RWPE2 (cell line): ENCODE measurements around the gene PDE8B.
A peak's percentile ranks its signal among the peaks of the same experiment; 100 is the strongest.

Source experiments
- ATAC-seq: fragments of 200-7000 bp; cut with Tn5 transposase; 3 replicates; pipeline ENCODE4 v1.9.1; 2021; ENCODE audit warnings: low read depth
- DNase-seq: peaks from one replicate; pipeline ENCODE4 v3.0.0-alpha.2; 2020; ENCODE audit warnings: low spot score
- H3K27ac ChIP-seq: fragments of 450-650 bp; 2 replicates; pipeline ENCODE4 v1.5.1; 2017; ENCODE audit warnings: mild to moderate bottlenecking; ENCODE audit not compliant: poor library complexity, severe bottlenecking
- H3K27me3 ChIP-seq: fragments of 250-450 bp; sonication (Bioruptor Pico); 2 replicates; pipeline ENCODE4 v1.5.1; 2021; ENCODE audit warnings: mild to moderate bottlenecking, moderate library complexity; ENCODE audit not compliant: insufficient read depth, poor library complexity, severe bottlenecking
- H3K36me3 ChIP-seq: fragments of 250-450 bp; sonication (Bioruptor Pico); 2 replicates; pipeline ENCODE4 v1.5.1; 2020; ENCODE audit warnings: low read depth, mild to moderate bottlenecking, moderate library complexity
- H3K4me1 ChIP-seq: fragments of 250-450 bp; sonication (Bioruptor Pico); 2 replicates; pipeline ENCODE4 v1.5.1; 2021; ENCODE audit warnings: mild to moderate bottlenecking, moderate library complexity; ENCODE audit not compliant: insufficient read depth, poor library complexity, severe bottlenecking
- H3K4me3 ChIP-seq: fragments of 250-450 bp; sonication (Bioruptor Pico); 2 replicates; pipeline ENCODE4 v1.5.1; 2021; ENCODE audit warnings: mild to moderate bottlenecking, moderate library complexity; ENCODE audit not compliant: severe bottlenecking
- H3K9me3 ChIP-seq: fragments of 250-450 bp; sonication (Bioruptor Pico); 2 replicates; pipeline ENCODE4 v1.5.1; 2021; ENCODE audit warnings: mild to moderate bottlenecking, moderate library complexity; ENCODE audit not compliant: severe bottlenecking
- TF ChIP-seq, protein P1 (sequence below): fragments of 450-650 bp; IDR thresholded peaks from one replicate; pipeline ENCODE4 v1.5.1; 2017; ENCODE audit warnings: mild to moderate bottlenecking, moderate library complexity; ENCODE audit not compliant: poor library complexity, severe bottlenecking

PDE8B gene

DNA sequence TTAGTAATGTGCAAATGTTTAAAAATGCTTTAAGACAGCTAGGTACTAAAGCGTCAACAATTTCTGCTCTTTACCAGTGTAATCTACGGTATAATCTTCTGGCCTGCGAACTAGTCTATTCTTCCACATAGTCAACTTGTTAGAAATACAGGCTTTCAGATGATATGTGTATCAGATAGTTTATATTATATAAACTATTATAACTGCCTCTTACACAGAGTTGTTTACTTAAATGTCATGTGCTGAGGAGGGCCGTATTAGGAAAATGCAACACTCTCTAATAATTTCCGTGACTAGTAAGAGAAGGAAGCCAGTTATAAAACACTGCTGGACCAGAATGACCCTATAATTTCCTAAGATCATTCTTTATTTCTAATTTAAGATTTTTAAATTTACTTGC, 218.0 kb downstream of the PDE8B start:
- Histone ChIP-seq H3K27ac (no peak overlapping the region), H3K36me3 (peaks cover 52% of the 10 kb centered on the region), H3K27me3 (no peaks in the 10 kb centered on the region), H3K4me3 (no peak overlapping the region), H3K9me3 (no peaks in the 10 kb centered on the region), H3K4me1 (no peaks in the 10 kb centered on the region)
- no peak for DNase-seq
- ATAC-seq, result no peak
- TF ChIP-seq, protein P1, sequence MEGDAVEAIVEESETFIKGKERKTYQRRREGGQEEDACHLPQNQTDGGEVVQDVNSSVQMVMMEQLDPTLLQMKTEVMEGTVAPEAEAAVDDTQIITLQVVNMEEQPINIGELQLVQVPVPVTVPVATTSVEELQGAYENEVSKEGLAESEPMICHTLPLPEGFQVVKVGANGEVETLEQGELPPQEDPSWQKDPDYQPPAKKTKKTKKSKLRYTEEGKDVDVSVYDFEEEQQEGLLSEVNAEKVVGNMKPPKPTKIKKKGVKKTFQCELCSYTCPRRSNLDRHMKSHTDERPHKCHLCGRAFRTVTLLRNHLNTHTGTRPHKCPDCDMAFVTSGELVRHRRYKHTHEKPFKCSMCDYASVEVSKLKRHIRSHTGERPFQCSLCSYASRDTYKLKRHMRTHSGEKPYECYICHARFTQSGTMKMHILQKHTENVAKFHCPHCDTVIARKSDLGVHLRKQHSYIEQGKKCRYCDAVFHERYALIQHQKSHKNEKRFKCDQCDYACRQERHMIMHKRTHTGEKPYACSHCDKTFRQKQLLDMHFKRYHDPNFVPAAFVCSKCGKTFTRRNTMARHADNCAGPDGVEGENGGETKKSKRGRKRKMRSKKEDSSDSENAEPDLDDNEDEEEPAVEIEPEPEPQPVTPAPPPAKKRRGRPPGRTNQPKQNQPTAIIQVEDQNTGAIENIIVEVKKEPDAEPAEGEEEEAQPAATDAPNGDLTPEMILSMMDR, result no peak

DNA sequence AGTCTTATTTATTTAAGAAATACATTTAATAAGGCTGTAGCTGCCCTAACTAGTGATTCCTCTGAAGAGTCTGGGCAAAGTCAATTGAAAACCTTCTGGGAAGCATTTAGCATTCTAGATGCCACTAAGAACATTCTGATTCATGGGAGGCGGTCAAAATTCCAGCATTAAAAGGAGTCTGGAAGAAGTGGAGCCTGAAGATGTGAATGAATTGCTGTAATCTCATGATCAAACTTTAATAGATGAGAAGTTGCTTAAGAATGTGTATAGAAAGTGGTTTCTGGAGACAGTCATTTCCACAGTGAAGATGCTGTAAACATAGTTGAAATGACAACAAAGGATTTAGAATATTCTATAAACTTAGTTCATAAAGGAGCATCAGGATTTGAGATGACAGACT, 220.2 kb downstream of the PDE8B start:
- no peak for ATAC-seq
- TF ChIP-seq, protein P1, result no peak
- no peak overlapping the region for H3K27ac ChIP-seq
- no peak for DNase-seq
- H3K4me3 ChIP-seq, result no peak overlapping the region
- H3K27me3 ChIP-seq, result no peaks in the 10 kb centered on the region
- H3K4me1 ChIP-seq, result no peaks in the 10 kb centered on the region
- peaks cover 74% of the 10 kb centered on the region for H3K36me3 ChIP-seq
- H3K9me3 ChIP-seq, result no peaks in the 10 kb centered on the region

DNA sequence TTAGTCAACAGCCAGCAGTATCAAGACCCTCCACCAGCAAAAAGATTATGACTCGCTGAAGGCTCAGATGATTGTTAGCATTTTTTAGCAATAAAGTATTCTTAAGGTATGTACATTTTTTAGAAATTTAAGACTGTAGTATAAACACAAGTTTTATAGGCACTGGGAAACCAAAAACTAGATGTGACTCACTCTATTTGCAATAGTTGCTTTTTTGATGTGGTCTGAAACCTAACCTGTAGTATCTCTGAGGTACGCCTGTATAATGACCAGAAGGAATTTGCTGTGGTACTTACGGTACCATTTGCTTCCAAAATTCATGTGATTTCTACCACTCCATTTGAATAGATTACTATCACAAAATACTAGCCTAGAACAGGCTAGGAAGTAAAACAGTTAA, 220.8 kb downstream of the PDE8B start:
- Histone ChIP-seq H3K27ac (no peak overlapping the region), H3K4me3 (no peak overlapping the region), H3K4me1 (no peaks in the 10 kb centered on the region), H3K9me3 (no peaks in the 10 kb centered on the region), H3K36me3 (peaks cover 75% of the 10 kb centered on the region), H3K27me3 (no peaks in the 10 kb centered on the region)
- peak; percentile 67; the same call in 2 of the 3 replicates for ATAC-seq
- DNase-seq, result no peak
- TF ChIP-seq, protein P1, result no peak

DNA sequence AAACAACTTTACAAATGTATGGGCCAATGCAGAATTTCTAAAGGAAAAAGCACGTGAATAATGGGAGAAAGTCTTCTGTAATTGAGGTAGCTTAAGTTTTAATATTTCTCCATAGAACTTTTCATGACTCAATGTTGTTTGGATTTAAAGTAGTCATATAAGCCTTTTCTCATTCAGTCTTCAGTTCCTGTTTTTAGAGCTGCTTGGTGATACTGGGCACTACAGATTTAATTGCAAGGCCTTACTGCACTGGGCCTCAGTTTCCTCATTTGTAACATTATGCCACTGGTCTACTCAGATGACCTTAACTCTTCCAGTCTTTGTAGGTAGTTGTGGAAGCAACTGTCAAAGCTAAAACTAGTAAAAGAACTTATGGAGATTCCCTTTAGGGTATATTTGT, 221.2 kb downstream of the PDE8B start:
- Histone ChIP-seq H3K4me1 (no peaks in the 10 kb centered on the region), H3K4me3 (no peak overlapping the region), H3K36me3 (peaks cover 74% of the 10 kb centered on the region), H3K27me3 (no peaks in the 10 kb centered on the region), H3K27ac (no peak overlapping the region), H3K9me3 (no peaks in the 10 kb centered on the region)
- no peak for DNase-seq
- no peak for ATAC-seq
- TF ChIP-seq, protein P1, result no peak

DNA sequence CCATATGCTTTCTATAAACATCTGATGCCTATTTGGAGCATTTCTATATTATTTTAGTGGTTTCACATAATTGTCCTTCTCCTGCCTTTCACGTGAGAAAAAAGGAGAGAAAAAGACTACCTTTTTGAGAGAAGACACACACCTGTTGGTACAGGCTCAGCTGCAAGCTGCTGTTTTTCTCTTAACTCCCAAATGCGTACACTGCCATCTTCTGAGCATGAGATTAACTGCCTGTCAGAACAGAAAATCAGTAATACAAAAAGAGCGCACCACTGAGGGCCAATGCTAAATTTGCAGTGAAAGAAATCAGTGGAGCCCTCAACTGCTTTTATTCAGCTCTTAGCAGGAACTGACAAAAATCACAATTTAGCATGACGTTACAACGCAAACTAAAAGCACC, 226.7 kb downstream of the PDE8B start:
- Histone ChIP-seq H3K9me3 (no peaks in the 10 kb centered on the region), H3K27me3 (no peaks in the 10 kb centered on the region), H3K27ac (no peak overlapping the region), H3K4me1 (no peaks in the 10 kb centered on the region), H3K36me3 (peaks cover 76% of the 10 kb centered on the region), H3K4me3 (no peak overlapping the region)
- TF ChIP-seq, protein P1, result peak; percentile 34
- DNase-seq (no peak), ATAC-seq (no peak)
